HEK293T (cell line): Measurements from ENCODE around the gene TRIM5.

Experiments
- ARNT ChIP-seq: fragments of 450-650 bp; IDR thresholded peaks from 2 replicates; pipeline ENCODE4 v1.6.1; 2017; ENCODE audit warnings: mild to moderate bottlenecking
- BHLHE40 ChIP-seq: fragments of 450-650 bp; IDR thresholded peaks from 2 replicates; pipeline ENCODE4 v1.6.1; 2016; ENCODE audit warnings: mild to moderate bottlenecking, moderate library complexity, borderline replicate concordance
- ELF4 ChIP-seq: fragments of 450-650 bp; IDR thresholded peaks from 2 replicates; pipeline ENCODE4 v1.6.1; 2017; ENCODE audit warnings: antibody characterized with exemption
- FOXA1 ChIP-seq: fragments of 450-650 bp; IDR thresholded peaks from 2 replicates; pipeline ENCODE4 v1.6.1; 2016; ENCODE audit warnings: mild to moderate bottlenecking
- FOXK2 ChIP-seq: fragments of 450-650 bp; IDR thresholded peaks from 2 replicates; pipeline ENCODE4 v1.6.1; 2016; ENCODE audit warnings: mild to moderate bottlenecking
- FOXM1 ChIP-seq: fragments of 450-650 bp; IDR thresholded peaks from 2 replicates; pipeline ENCODE4 v1.6.1; 2017; ENCODE audit warnings: mild to moderate bottlenecking, borderline replicate concordance
- HDGF ChIP-seq: fragments of 450-650 bp; IDR thresholded peaks from 2 replicates; pipeline ENCODE4 v1.6.1; 2017; ENCODE audit warnings: antibody characterized with exemption, borderline replicate concordance
- NFRKB ChIP-seq: fragments of 450-650 bp; IDR thresholded peaks from 2 replicates; pipeline ENCODE4 v1.6.1; 2016; ENCODE audit warnings: mild to moderate bottlenecking, moderate library complexity
- SP1 ChIP-seq: fragments of 450-650 bp; IDR thresholded peaks from 2 replicates; pipeline ENCODE4 v1.6.1; 2017
- SUZ12 ChIP-seq: fragments of 450-650 bp; IDR thresholded peaks from 2 replicates; pipeline ENCODE4 v1.6.1; 2016; ENCODE audit warnings: mild to moderate bottlenecking
- TARDBP ChIP-seq: fragments of 450-650 bp; IDR thresholded peaks from 2 replicates; pipeline ENCODE4 v1.6.1; 2016
- TF ChIP-seq, protein P1 (sequence below): fragments of 450-650 bp; IDR thresholded peaks from 2 replicates; pipeline ENCODE4 v1.6.1; 2016

- TF ChIP-seq SUZ12 (no peak), TARDBP (no peak), FOXM1 (no peak), BHLHE40 (no peak), FOXK2 (no peak), NFRKB (no peak), ELF4 (no peak), SP1 (no peak), ARNT (no peak), HDGF (no peak), FOXA1 (no peak)
- TF ChIP-seq, protein P1, sequence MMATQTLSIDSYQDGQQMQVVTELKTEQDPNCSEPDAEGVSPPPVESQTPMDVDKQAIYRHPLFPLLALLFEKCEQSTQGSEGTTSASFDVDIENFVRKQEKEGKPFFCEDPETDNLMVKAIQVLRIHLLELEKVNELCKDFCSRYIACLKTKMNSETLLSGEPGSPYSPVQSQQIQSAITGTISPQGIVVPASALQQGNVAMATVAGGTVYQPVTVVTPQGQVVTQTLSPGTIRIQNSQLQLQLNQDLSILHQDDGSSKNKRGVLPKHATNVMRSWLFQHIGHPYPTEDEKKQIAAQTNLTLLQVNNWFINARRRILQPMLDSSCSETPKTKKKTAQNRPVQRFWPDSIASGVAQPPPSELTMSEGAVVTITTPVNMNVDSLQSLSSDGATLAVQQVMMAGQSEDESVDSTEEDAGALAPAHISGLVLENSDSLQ: no peak
Observed at GRCh38 chr11:5684646-5685362, at the start of gene TRIM5.
